Measurements from ENCODE around the gene TOP3B.

- no peak for TF ChIP-seq CTCF (IDR thresholded peaks at IDR 0.05; ENCODE audit: low read length)
- no peak for TF ChIP-seq EZH2 (optimal IDR thresholded peaks at IDR 0.05; ENCODE audit: low read depth, low read length)
Measured at GRCh38 chr22:21941921-21942320, 40.7 kb downstream of the TOP3B start.
